ENCODE results near the gene SUSD1.

The SUSD1 gene

DNA sequence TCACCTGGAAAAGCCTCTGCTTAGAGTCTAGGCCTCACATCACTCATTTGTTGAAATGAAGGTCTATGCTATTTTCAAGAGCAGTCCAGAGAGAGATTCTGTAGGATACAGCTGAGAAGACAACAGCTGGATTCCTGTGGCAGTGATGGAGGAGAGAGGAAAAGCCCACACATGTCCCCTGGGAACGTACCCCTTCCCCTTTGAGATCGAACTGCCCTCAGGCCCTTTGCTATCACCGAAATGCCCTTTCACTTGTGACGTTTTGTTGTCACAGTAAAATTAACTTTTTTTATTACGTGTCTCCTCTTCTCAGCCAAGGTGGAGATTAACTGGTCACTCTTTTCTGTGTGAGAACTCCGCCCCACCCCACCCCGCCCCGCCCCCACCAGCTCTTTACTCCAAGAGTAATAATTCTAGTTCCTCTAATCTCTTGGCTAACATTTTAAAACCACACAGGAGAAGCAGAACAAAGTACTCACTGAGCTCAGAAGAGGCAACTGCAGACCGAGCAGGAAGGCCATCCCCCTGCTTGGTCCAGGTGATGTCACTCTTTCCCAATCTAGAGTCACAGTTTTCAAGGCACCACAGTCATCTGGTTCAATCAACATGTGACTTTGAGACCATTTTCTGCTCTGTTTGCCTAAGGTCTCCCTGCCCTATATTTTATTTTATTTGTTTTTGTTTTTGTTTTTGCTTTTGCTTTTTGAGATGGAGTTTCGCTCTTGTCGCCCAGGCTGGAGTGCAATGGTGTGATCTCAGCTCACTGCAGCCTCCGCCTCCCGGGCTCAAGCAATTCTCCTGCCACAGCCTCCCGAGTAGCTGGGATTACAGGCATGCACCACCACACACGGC is 105.6 kb downstream of the SUSD1 start:
- Mint-ChIP-seq H3K4me3 (no peak overlapping the region), H3K27ac (peak overlapping the region; percentile 84), H3K4me1 (peaks cover 36% of the 10 kb centered on the region), H3K27me3 (no peaks in the 10 kb centered on the region), H3K9me3 (no peaks in the 10 kb centered on the region), H3K36me3 (no peaks in the 10 kb centered on the region)
- ATAC-seq (ENCODE audit: low read depth) (peak; percentile 96), DNase-seq (ENCODE audit: low spot score in 2 of 2) (peak in 1 of 2 donors; percentile 27)

DNA sequence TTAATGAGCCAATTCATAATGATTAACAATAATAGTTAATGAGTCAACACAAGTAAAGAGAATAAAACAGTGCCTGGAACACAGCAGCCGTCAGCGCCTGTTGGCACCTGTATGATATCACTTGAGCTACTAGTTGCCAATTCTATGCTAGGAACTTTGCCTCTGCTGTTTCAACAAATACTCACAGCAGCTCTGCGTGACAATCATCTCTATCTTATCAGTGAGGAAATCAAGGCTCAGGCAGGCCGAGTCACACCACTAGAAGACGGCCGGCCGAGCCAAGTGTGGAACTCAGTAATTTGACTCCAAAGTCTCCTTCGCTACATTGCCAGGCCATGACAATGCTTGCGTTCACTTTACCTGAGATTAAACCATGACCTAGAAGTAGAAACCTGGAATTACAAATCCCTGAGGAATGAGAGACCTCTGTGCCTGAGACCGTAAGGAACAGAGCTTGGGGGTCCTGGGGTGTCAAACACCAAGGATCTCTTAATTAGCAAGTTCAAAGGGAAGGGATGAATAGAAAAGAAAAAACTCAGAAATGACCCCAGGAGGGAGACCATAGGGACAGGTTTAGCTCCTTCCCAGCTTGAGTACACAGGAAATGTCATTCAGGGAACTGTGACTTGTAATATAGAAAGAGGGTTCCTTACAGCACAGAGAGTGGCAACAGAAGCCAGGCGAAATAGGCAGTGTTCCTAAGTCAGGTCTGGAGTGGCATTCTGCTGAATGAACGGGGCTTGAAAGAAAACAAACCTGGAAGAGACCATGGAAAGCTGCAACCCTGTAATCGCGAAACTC is 109.1 kb downstream of the SUSD1 start:
- H3K4me1 Mint-ChIP-seq = peaks cover 38% of the 10 kb centered on the region
- no peak for DNase-seq (ENCODE audit: low spot score in 2 of 2)
- no peaks in the 10 kb centered on the region for H3K9me3 Mint-ChIP-seq
- H3K4me3 Mint-ChIP-seq = no peak overlapping the region
- ATAC-seq (ENCODE audit: low read depth) = no peak
- H3K27ac Mint-ChIP-seq = no peak overlapping the region
- no peaks in the 10 kb centered on the region for H3K36me3 Mint-ChIP-seq
- H3K27me3 Mint-ChIP-seq = no peaks in the 10 kb centered on the region

DNA sequence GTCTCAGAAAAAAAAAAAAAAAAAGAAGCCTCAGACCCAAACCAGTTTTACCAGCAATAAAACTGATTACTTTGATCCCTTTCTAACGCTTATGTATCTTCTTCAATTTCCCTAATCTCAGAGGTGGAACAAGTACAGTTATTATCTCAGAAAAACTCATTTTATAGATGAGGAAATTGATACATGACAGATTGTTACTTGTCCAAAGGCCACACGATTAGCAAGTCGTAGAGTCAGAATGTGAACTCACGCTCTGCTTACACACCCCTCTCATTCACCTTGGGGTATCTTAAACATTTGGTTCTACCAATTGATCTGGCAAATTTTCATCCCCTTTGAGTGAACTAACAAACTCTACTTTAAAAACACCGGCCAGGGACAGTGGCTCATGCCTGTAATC is 110.2 kb downstream of the SUSD1 start:
- H3K9me3 Mint-ChIP-seq = no peaks in the 10 kb centered on the region
- no peak overlapping the region for H3K4me3 Mint-ChIP-seq
- DNase-seq (ENCODE audit: low spot score in 2 of 2) (no peak), ATAC-seq (ENCODE audit: low read depth) (no peak)
- H3K4me1 Mint-ChIP-seq = peaks cover 40% of the 10 kb centered on the region
- no peaks in the 10 kb centered on the region for H3K27me3 Mint-ChIP-seq
- H3K27ac Mint-ChIP-seq = no peak overlapping the region
- H3K36me3 Mint-ChIP-seq = no peaks in the 10 kb centered on the region

DNA sequence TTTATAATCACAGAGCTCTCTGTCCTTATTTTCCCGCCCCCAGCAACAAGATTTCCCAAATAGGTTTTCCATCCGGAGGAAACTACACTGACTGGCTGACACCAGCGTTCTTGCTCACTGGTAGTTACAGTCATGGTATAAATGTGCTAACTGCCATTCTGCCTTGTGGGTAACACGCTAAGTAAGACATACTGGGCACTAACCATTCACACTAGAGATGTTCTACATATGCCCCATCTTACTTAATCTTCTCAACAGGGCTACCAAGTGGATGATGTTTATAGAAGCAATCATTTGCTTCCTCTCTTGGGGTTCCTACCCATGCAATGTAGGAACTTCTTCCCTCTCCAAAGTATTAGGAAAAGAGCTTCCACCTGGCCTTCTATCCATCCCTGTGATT is 111.5 kb downstream of the SUSD1 start:
- ATAC-seq (ENCODE audit: low read depth) = no peak
- no peaks in the 10 kb centered on the region for H3K36me3 Mint-ChIP-seq
- no peaks in the 10 kb centered on the region for H3K27me3 Mint-ChIP-seq
- no peaks in the 10 kb centered on the region for H3K9me3 Mint-ChIP-seq
- no peak overlapping the region for H3K4me3 Mint-ChIP-seq
- peaks cover 37% of the 10 kb centered on the region for H3K4me1 Mint-ChIP-seq
- H3K27ac Mint-ChIP-seq = no peak overlapping the region
- DNase-seq (ENCODE audit: low spot score in 2 of 2) = no peak

DNA sequence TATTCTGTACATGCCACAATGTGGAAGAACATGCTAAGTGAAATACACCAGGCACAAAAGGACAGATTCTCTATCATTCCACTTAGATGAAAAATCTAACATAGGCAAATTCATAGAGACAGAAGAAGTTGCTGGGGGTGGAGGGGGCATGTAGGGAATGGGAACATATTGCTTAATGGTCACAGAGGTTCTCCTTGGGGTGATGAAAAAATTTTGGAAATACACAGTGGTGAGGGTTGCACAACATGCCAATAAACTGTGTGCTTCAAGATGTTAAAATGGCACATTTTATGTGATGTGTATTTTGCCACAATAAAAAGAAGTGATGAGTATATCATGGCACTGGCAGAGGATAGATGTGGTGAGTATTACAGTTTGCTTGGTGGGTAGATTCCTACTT is 111.9 kb downstream of the SUSD1 start:
- H3K4me3 Mint-ChIP-seq = no peak overlapping the region
- no peak overlapping the region for H3K27ac Mint-ChIP-seq
- no peak for ATAC-seq (ENCODE audit: low read depth)
- no peaks in the 10 kb centered on the region for H3K27me3 Mint-ChIP-seq
- DNase-seq (ENCODE audit: low spot score in 2 of 2) = no peak
- H3K9me3 Mint-ChIP-seq = no peaks in the 10 kb centered on the region
- no peaks in the 10 kb centered on the region for H3K36me3 Mint-ChIP-seq
- peaks cover 39% of the 10 kb centered on the region for H3K4me1 Mint-ChIP-seq

DNA sequence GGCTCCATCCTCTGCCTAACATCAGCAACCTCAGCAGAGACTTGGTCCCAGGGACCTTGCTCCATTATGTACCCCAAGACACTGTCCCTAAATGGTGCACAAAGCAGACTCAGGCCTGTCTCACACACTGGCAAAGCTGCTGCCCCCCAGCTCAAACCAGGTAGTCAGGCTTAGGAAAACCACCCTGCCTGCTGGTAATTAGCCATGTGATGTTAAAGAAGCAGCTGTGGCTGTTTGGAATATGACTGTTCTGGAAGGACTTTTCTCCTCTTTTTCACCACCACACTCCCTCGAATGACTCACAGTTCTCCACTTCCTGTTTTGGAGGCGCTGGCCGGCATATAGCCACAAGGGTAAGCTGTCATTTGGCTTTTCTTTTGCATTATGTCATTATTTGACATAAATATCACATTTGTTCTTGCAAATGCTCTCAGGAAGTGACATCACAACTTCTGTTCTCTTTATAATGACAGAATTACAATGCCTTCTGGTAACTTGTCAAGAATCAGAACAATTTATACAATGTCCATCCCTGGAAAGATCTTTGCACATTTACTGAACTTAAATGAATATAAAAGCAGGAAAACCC is 113.9 kb downstream of the SUSD1 start:
- peaks cover 36% of the 10 kb centered on the region for H3K4me1 Mint-ChIP-seq
- H3K4me3 Mint-ChIP-seq = no peak overlapping the region
- H3K36me3 Mint-ChIP-seq = no peaks in the 10 kb centered on the region
- DNase-seq (ENCODE audit: low spot score in 2 of 2) = no peak
- ATAC-seq (ENCODE audit: low read depth) = peak; percentile 77
- no peaks in the 10 kb centered on the region for H3K9me3 Mint-ChIP-seq
- no peaks in the 10 kb centered on the region for H3K27me3 Mint-ChIP-seq
- peak overlapping the region; percentile 29 for H3K27ac Mint-ChIP-seq

DNA sequence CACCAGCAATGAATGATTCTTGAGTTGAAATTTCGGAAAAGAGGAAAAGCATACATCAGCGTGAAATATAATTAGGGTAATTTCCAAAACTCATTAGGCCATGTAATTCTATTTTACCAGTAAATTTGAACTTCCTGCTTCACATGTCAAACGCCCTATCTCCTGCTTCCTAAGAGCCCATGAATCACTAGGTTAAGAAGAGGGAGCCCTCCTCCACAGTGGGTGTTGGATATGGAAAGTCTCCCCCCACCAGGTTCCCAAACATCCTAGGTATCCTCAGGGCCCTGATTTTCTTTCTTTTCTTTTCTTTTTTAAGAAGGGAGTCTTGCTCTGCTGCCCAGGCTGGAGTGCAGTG is 115.2 kb downstream of the SUSD1 start:
- no peak overlapping the region for H3K4me3 Mint-ChIP-seq
- ATAC-seq (ENCODE audit: low read depth) (no peak), DNase-seq (ENCODE audit: low spot score in 2 of 2) (no peak)
- no peaks in the 10 kb centered on the region for H3K36me3 Mint-ChIP-seq
- peaks cover 33% of the 10 kb centered on the region for H3K4me1 Mint-ChIP-seq
- H3K27ac Mint-ChIP-seq = peak overlapping the region; percentile 12
- no peaks in the 10 kb centered on the region for H3K9me3 Mint-ChIP-seq
- H3K27me3 Mint-ChIP-seq = no peaks in the 10 kb centered on the region

DNA sequence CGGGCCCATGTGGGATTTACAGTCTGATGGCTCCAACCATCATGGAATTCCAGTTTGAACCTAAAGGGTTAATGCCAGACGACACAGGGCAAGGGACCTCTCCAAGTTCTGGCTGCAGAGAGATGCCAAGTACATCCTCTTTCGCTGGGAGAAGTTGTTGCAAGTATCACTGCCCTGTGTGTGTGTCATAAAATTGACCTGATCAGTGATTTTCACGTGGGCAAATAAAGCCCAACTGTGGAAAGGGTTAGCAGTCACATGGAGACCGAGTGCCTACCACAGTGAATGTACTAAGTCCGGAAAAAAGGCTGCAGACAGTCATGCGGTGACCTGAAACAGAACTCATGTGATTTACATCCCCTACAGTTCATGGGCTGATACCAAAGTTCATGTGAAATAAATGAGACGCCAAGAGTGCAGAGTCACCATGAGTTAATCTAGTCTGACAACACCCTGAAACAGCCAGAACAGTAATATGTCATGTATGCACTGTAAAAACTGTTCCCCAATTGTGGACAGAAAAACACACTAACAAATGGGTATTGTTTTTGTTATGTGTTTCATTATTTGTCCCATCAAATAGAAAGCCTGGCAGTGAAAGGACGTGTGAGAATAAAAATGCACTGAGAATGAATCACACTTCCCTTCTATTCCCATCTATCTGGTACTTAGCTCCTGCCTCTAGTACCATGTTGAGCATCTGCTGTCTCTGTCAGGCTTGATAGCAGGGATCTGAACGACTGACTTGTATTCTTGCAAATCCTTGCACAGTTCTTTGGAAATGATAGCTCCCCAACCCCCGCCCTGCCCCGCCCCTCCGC is 115.7 kb downstream of the SUSD1 start:
- Mint-ChIP-seq H3K4me1 (peaks cover 31% of the 10 kb centered on the region), H3K9me3 (no peaks in the 10 kb centered on the region), H3K4me3 (no peak overlapping the region), H3K27me3 (no peaks in the 10 kb centered on the region), H3K27ac (peak overlapping the region; percentile 12), H3K36me3 (no peaks in the 10 kb centered on the region)
- ATAC-seq (ENCODE audit: low read depth) (peak; percentile 71), DNase-seq (ENCODE audit: low spot score in 2 of 2) (no peak)

DNA sequence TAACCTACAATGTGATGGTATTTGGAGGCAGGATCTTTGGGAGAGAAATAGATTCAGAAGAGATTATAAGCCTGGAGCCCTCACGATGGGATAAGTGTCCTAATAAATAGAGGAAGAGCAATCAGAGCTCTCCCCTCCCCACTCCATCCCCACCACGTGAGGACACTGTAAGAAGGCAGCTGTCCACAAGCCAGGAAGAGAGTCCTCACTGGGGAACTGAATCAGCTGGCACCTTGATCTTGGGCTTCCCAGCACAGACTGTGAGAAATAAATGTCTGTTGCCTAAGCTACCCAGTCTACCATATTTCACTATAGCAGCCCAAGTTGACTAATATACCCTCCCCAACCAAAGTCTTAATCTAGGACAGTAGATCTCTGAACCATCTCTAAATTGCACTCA is 118.1 kb downstream of the SUSD1 start:
- no peak overlapping the region for H3K27ac Mint-ChIP-seq
- no peak for DNase-seq (ENCODE audit: low spot score in 2 of 2)
- no peaks in the 10 kb centered on the region for H3K27me3 Mint-ChIP-seq
- peaks cover 5% of the 10 kb centered on the region for H3K36me3 Mint-ChIP-seq
- H3K9me3 Mint-ChIP-seq = no peaks in the 10 kb centered on the region
- no peak for ATAC-seq (ENCODE audit: low read depth)
- no peak overlapping the region for H3K4me3 Mint-ChIP-seq
- peaks cover 32% of the 10 kb centered on the region for H3K4me1 Mint-ChIP-seq

DNA sequence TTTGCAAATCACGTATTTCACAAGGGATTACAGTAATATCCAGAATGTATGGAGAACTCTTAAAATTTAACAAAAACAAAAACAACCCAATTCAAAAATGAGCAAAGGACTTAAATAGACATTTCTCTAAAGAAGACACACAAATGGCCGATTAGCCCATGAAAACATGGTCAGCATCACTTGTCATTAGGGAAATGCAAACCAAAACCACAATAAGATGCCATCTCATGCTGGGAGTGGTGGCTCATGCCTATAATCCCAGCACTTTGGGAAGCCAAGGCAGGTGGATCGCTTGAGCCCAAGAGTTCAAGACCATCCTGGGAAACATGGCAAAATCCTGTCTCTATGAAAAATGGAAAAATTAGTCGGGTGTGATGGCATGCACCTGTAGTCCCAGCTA is 120.2 kb downstream of the SUSD1 start:
- no peak for ATAC-seq (ENCODE audit: low read depth)
- H3K27me3 Mint-ChIP-seq = no peaks in the 10 kb centered on the region
- H3K36me3 Mint-ChIP-seq = peaks cover 5% of the 10 kb centered on the region
- no peaks in the 10 kb centered on the region for H3K9me3 Mint-ChIP-seq
- peak overlapping the region; percentile 53 for H3K27ac Mint-ChIP-seq
- H3K4me1 Mint-ChIP-seq = peaks cover 24% of the 10 kb centered on the region
- DNase-seq (ENCODE audit: low spot score in 2 of 2) = no peak
- no peak overlapping the region for H3K4me3 Mint-ChIP-seq

DNA sequence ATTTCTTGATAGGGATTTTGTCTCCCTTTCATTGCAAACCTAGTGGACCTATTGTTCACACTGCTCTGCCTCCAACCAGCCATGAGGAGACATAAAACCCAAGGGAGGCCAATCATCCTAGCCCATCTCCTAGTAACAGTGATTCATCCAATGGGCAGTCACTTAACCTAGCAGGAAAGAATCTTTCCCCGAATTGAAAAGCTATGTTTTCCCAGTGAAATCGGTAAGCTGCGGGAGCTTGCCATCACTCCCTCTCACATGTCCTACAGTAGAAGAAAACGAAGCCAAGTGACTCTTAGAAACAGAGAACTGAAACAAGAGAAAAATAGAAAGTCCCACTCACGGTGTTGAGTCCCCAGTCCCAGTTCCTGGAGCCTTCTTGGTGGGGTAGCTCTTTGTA is 123.3 kb downstream of the SUSD1 start:
- Mint-ChIP-seq H3K36me3 (peaks cover 7% of the 10 kb centered on the region), H3K4me1 (peaks cover 17% of the 10 kb centered on the region), H3K9me3 (peaks cover 2% of the 10 kb centered on the region), H3K4me3 (no peak overlapping the region), H3K27ac (peak overlapping the region; percentile 42), H3K27me3 (no peaks in the 10 kb centered on the region)
- ATAC-seq (ENCODE audit: low read depth) (peak; percentile 66), DNase-seq (ENCODE audit: low spot score in 2 of 2) (no peak)

DNA sequence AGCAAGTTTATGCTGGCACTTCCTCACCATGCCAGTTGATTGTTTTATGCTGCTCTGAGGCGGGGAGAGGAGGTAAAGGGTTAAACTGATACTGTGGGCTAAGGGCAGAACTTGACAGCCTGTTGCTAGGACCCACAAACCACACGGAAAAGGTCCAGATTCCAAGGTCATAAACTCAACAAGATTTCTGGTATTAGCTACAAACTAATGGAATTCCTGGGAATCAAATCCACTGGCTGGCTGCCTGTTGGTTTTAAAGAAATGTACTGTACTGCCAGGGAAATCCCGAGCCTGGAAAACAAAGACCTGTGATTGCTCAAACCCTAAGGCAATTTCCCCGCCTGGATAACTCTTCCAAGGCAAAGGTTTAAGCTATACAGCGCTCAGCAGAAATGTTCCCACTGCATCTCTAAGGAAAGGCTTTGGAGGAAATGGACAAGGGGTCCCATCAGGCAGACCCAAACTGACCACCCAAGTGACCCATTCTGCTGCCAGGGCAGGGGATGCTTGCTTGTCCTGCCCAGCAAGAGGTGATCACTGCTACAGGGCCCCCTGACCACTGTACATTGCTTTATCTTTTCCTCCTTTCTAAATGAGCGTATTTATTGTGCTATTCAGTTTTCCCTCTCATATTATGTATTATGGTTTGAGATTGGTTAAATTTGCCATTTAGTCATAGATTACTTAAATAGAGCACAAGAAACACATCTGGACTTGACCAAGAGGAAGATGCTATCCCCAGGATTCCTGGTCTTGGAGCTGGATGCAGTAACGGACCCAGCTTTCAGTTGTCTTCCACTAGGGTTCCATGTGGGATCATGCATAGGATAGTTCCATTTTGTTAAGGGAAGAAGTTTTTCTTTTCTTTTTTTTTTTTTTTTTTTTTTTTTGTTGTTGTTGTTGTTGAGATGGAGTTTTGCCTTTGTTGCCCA is 124.3 kb downstream of the SUSD1 start:
- Mint-ChIP-seq H3K36me3 (peaks cover 7% of the 10 kb centered on the region), H3K4me1 (peaks cover 17% of the 10 kb centered on the region), H3K27ac (no peak overlapping the region), H3K9me3 (peaks cover 2% of the 10 kb centered on the region), H3K4me3 (no peak overlapping the region), H3K27me3 (no peaks in the 10 kb centered on the region)
- ATAC-seq (ENCODE audit: low read depth) (no peak), DNase-seq (ENCODE audit: low spot score in 2 of 2) (no peak)

Measured in memory B cell (primary cell).